Loucy (cell line): ENCODE data around the gene CAPN1.

Experiments
- CTCF ChIP-seq: fragments of 200-600 bp; sonication (generic); conservative IDR thresholded peaks from 2 replicates; pipeline ENCODE4 v1.5.1; 2014; ENCODE audit warnings: mild to moderate bottlenecking, antibody characterized with exemption, low read length
- EZH2phosphoT487 ChIP-seq: fragments of 200-600 bp; IDR thresholded peaks from 2 replicates; pipeline ENCODE4 v1.6.1; 2018; ENCODE audit warnings: antibody characterized with exemption, mild to moderate bottlenecking, moderate library complexity, borderline replicate concordance

GRCh38 chr11:65208785-65209710 is 27.3 kb downstream of the CAPN1 start:
- TF ChIP-seq CTCF (no peak), EZH2phosphoT487 (no peak)
